Measurements from ENCODE around the gene DTX2.

DTX2 gene

DNA sequence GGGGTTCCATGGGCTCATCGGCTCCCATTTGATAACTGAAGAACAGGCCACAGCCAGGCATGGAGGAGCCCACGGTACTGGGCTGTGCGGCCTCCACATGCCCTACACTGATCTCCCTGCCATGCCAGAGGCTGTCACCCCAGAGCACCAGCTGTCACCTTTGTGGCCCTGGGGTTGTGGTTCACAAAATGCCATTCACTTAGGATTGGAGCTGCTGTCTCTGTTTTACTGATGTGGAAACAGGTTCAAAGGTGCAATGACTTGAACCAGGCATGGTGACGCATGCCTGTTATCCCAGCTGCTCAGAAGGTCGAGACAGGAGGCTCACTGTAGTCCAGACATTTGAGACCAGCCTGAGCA is 44.6 kb downstream of the DTX2 start:
- TF ChIP-seq TCF12 (IDR thresholded peaks at IDR 0.05; ENCODE audit: low read depth), result no peak
- no peak for TF ChIP-seq CREB1 (IDR thresholded peaks at IDR 0.05; ENCODE audit: low read depth)
- no peak for TF ChIP-seq ZBTB7A (IDR thresholded peaks at IDR 0.05; ENCODE audit: low read depth)
- no peak for TF ChIP-seq CEBPB (IDR thresholded peaks at IDR 0.05)
- no peak for TF ChIP-seq TEAD4 (IDR thresholded peaks at IDR 0.05)
- TF ChIP-seq RAD21 (IDR thresholded peaks at IDR 0.05; ENCODE audit: low read depth), result no peak
- TF ChIP-seq TAF1 (IDR thresholded peaks at IDR 0.05; ENCODE audit: low read depth), result no peak
- no peak for TF ChIP-seq YY1 (IDR thresholded peaks at IDR 0.05; ENCODE audit: low read depth)
- no peak for TF ChIP-seq EGR1 (IDR thresholded peaks at IDR 0.05)

DNA sequence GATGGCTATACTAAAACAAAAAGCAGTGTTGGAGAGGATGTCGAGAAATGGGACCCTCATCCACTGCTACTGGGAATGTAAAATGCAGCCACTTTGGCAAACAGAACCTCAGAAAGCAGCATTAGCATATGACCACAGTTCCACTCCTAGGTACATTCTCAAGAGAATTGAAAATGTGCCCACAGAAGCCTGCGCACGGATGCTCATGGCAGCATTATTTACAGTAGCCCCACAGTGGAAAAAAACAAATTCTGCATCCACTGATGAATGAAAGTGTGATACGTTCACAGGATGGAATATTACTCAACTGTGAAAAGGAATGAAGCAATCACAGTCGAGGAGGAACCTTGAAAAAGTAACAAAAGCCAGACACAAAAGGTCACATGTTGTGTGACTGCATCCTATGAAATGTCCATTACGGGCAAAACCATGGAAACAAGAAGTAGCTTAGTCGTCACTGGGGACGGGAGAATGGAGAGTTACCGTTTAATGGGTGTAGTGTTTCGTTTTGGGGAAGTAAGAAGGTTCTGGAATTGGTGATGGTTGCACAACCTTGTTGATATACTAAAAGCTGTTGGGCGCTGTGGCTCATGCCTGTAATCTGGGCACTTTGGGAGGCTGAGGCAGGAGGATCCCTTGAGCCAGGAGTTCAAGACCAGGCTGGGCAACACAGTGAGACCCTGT is 46.4 kb downstream of the DTX2 start:
- TF ChIP-seq, protein P1, sequence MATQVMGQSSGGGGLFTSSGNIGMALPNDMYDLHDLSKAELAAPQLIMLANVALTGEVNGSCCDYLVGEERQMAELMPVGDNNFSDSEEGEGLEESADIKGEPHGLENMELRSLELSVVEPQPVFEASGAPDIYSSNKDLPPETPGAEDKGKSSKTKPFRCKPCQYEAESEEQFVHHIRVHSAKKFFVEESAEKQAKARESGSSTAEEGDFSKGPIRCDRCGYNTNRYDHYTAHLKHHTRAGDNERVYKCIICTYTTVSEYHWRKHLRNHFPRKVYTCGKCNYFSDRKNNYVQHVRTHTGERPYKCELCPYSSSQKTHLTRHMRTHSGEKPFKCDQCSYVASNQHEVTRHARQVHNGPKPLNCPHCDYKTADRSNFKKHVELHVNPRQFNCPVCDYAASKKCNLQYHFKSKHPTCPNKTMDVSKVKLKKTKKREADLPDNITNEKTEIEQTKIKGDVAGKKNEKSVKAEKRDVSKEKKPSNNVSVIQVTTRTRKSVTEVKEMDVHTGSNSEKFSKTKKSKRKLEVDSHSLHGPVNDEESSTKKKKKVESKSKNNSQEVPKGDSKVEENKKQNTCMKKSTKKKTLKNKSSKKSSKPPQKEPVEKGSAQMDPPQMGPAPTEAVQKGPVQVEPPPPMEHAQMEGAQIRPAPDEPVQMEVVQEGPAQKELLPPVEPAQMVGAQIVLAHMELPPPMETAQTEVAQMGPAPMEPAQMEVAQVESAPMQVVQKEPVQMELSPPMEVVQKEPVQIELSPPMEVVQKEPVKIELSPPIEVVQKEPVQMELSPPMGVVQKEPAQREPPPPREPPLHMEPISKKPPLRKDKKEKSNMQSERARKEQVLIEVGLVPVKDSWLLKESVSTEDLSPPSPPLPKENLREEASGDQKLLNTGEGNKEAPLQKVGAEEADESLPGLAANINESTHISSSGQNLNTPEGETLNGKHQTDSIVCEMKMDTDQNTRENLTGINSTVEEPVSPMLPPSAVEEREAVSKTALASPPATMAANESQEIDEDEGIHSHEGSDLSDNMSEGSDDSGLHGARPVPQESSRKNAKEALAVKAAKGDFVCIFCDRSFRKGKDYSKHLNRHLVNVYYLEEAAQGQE (IDR thresholded peaks at IDR 0.05; ENCODE audit: low read depth), result no peak
- TF ChIP-seq, protein P2, sequence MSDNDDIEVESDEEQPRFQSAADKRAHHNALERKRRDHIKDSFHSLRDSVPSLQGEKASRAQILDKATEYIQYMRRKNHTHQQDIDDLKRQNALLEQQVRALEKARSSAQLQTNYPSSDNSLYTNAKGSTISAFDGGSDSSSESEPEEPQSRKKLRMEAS (IDR thresholded peaks at IDR 0.05), result no peak
- no peak for TF ChIP-seq NFIC (IDR thresholded peaks at IDR 0.05)
- TF ChIP-seq EGR1 (IDR thresholded peaks at IDR 0.05), result no peak
- no peak for TF ChIP-seq TEAD4 (IDR thresholded peaks at IDR 0.05)
- TF ChIP-seq FOXM1 (IDR thresholded peaks at IDR 0.05; ENCODE audit: borderline replicate concordance, low read depth), result no peak
- TF ChIP-seq CEBPB (IDR thresholded peaks at IDR 0.05), result peak; percentile 39; the same call in 1 of the 2 replicates

DNA sequence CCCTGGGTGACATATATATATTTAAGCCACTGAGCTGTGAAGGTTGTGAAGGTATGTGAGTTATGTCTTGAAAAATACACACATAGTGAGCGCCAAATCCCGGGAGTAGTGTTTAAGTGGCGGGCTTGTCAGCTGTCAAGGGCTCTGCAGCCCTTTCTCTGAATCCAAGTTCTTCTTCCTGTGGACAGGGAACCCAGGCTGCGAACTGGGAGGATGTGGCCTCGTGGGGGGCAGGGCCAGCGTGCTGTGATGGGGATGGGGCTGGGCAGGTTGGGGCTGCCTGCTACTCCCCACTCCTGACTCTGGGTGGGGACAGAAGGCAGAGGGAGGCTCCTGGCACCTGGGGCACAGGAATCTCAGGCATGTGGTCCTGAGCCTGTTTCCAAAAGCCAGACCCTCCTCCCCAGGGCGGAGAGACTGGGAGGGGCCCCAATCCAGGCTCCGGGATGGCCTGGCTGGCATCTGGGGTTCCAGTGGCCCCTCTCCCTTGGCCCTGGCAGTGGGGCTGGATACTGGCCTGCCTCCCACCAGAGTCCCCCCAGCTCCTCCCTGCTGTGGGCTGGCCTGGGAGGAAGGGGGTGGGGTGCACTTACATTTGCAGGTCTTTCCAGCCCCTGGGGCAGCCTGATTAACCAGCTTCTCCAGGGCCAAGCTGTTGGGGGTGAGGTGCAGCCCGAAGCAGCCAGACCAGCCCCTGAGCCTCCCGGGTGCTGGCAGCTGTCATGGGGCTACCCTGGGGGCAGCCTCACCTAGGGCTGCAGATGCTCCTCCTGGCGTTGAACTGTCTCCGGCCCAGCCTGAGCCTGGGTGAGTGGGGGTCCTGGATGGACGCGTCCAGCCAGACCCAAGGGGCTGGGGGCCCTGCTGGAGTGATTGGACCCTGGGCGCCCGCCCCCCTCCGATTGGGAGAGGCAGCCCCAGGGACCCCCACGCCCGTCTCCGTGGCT is 48.7 kb downstream of the DTX2 start, which contains the start of gene UPK3B:
Gene UPK3B, plus strand, starts transcription at position 622 of the 947 bp plus-strand sequence. Its CDS starts 101 bp downstream, at position 723.
- no peak for TF ChIP-seq EGR1 (IDR thresholded peaks at IDR 0.05)
- TF ChIP-seq EP300 (IDR thresholded peaks at IDR 0.05; ENCODE audit: borderline replicate concordance), result peak; percentile 79
- TF ChIP-seq ZBTB7A (IDR thresholded peaks at IDR 0.05; ENCODE audit: low read depth), result peak; percentile 93
- peak; percentile 29; the same call in 1 of the 2 replicates for TF ChIP-seq CREB1 (IDR thresholded peaks at IDR 0.05; ENCODE audit: low read depth)
- TF ChIP-seq TEAD4 (IDR thresholded peaks at IDR 0.05), result peak; percentile 97
- TF ChIP-seq NFIC (IDR thresholded peaks at IDR 0.05), result peak; percentile 43
- 0 out of 2 replicates have a peak, but pooled peaks have one; percentile 18 for TF ChIP-seq CEBPB (IDR thresholded peaks at IDR 0.05)
- peak; percentile 51; the same call in 1 of the 2 replicates for TF ChIP-seq RAD21 (IDR thresholded peaks at IDR 0.05; ENCODE audit: low read depth)
- no peak; the same call in 1 of the 2 replicates for TF ChIP-seq TAF1 (IDR thresholded peaks at IDR 0.05; ENCODE audit: low read depth)
- peak; percentile 20; the same call in 1 of the 2 replicates for TF ChIP-seq YY1 (IDR thresholded peaks at IDR 0.05; ENCODE audit: low read depth)
- TF ChIP-seq, protein P1 (IDR thresholded peaks at IDR 0.05; ENCODE audit: low read depth), result no peak
- TF ChIP-seq FOXM1 (IDR thresholded peaks at IDR 0.05; ENCODE audit: borderline replicate concordance, low read depth), result peak; percentile 56; the same call in 1 of the 2 replicates
- TF ChIP-seq, protein P2 (IDR thresholded peaks at IDR 0.05), result peak; percentile 77
- peak; percentile 93 for TF ChIP-seq TCF12 (IDR thresholded peaks at IDR 0.05; ENCODE audit: low read depth)
- TF ChIP-seq, protein P3, sequence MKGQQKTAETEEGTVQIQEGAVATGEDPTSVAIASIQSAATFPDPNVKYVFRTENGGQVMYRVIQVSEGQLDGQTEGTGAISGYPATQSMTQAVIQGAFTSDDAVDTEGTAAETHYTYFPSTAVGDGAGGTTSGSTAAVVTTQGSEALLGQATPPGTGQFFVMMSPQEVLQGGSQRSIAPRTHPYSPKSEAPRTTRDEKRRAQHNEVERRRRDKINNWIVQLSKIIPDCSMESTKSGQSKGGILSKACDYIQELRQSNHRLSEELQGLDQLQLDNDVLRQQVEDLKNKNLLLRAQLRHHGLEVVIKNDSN (IDR thresholded peaks at IDR 0.05), result peak; percentile 34

DNA sequence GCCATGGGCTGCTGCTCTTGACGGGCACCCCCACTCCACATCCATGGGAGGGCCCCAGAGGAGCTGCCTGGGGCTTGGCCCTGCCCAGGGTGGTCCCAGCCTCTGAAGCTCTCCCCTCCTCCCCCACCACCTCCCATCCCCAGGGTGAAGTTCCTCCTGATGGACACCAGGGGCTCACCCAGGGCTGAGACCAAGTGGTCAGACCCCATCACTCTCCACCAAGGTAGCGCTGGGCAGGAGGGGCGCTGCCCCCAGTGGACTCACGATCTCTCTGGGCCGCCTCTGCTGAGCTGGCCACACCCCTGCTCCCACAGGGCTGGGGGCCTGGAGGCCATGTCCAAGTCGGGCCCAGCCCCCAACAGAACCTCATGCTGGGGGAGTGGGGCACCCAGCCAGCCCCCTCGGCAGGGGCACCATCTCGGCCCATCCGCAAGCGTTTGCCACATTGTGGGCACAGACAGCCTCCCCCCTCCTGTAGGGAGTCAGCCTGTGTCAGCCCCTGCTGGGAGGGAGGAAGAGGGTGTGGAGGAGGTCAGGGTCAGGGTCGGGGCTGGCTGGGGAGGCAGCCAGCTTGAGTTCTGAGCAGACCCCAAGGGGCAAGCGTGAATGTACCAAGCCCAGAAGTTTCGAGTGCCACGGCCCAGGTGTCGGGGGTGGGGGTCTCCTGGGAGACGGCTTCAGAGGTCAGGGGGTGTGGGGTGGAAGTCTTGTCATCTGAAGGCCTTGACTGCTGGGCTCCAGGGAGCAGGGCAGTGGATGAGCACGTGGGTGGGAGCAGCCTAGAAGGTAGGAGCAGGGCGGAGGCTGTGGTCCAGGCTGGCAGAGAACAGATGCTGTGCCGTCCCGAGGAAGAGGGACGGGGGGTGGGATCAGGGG is 51.7 kb downstream of the DTX2 start:
- TF ChIP-seq, protein P2 (IDR thresholded peaks at IDR 0.05), result no peak
- TF ChIP-seq, protein P1 (IDR thresholded peaks at IDR 0.05; ENCODE audit: low read depth), result no peak
- TF ChIP-seq, protein P3 (IDR thresholded peaks at IDR 0.05), result no peak
- TF ChIP-seq EGR1 (IDR thresholded peaks at IDR 0.05) (no peak), ZBTB7A (IDR thresholded peaks at IDR 0.05; ENCODE audit: low read depth) (peak; percentile 44; the same call in 1 of the 2 replicates), TAF1 (IDR thresholded peaks at IDR 0.05; ENCODE audit: low read depth) (no peak), RAD21 (IDR thresholded peaks at IDR 0.05; ENCODE audit: low read depth) (no peak), CEBPB (IDR thresholded peaks at IDR 0.05) (no peak), NFIC (IDR thresholded peaks at IDR 0.05) (0 out of 2 replicates have a peak, but pooled peaks have one; percentile 26), TEAD4 (IDR thresholded peaks at IDR 0.05) (0 out of 2 replicates have a peak, but pooled peaks have one; percentile 13), CREB1 (IDR thresholded peaks at IDR 0.05; ENCODE audit: low read depth) (no peak), TCF12 (IDR thresholded peaks at IDR 0.05; ENCODE audit: low read depth) (no peak), FOXM1 (IDR thresholded peaks at IDR 0.05; ENCODE audit: borderline replicate concordance, low read depth) (no peak), YY1 (IDR thresholded peaks at IDR 0.05; ENCODE audit: low read depth) (no peak), EP300 (IDR thresholded peaks at IDR 0.05; ENCODE audit: borderline replicate concordance) (0 out of 2 replicates have a peak, but pooled peaks have one; percentile 27)
